Nephron progenitor cell (in vitro differentiated cells): ENCODE measurements around the gene CTNND2.

Source experiments
- DNase-seq: peaks from one replicate; pipeline ENCODE4 v3.0.0; 2021
- H3K27ac Mint-ChIP-seq: 2 replicates; pipeline ENCODE4 v1.8.0; 2021; ENCODE audit warnings: mild to moderate bottlenecking, moderate library complexity, mixed read lengths
- H3K27me3 Mint-ChIP-seq: 2 replicates; pipeline ENCODE4 v1.8.0; 2021; ENCODE audit warnings: mild to moderate bottlenecking, low read depth, mixed read lengths; ENCODE audit not compliant: poor library complexity
- H3K36me3 Mint-ChIP-seq: 2 replicates; pipeline ENCODE4 v1.8.0; 2021; ENCODE audit warnings: low read depth, mixed read lengths
- H3K4me1 Mint-ChIP-seq: 2 replicates; pipeline ENCODE4 v1.8.0; 2021; ENCODE audit warnings: mixed read lengths
- H3K4me3 Mint-ChIP-seq: 2 replicates; pipeline ENCODE4 v1.8.0; 2021; ENCODE audit warnings: mild to moderate bottlenecking, moderate library complexity, mixed read lengths
- H3K9me3 Mint-ChIP-seq: 2 replicates; pipeline ENCODE4 v1.8.0; 2021; ENCODE audit warnings: mild to moderate bottlenecking, moderate library complexity, mixed read lengths
- CTCF ChIP-seq: fragments of 200-600 bp; sonication (generic); IDR thresholded peaks from 2 replicates; pipeline ENCODE4 v1.5.0; 2021; ENCODE audit warnings: antibody characterized with exemption

CTNND2 gene

GRCh38 chr5:11227064-11227463, 677.2 kb downstream of the CTNND2 start:
- Mint-ChIP-seq H3K36me3 (no peaks in the 10 kb centered on the region), H3K4me3 (no peak overlapping the region), H3K27me3 (no peaks in the 10 kb centered on the region), H3K4me1 (no peaks in the 10 kb centered on the region), H3K9me3 (peaks cover 10% of the 10 kb centered on the region), H3K27ac (no peak overlapping the region)
- no peak for DNase-seq
- no peak for TF ChIP-seq CTCF

DNA sequence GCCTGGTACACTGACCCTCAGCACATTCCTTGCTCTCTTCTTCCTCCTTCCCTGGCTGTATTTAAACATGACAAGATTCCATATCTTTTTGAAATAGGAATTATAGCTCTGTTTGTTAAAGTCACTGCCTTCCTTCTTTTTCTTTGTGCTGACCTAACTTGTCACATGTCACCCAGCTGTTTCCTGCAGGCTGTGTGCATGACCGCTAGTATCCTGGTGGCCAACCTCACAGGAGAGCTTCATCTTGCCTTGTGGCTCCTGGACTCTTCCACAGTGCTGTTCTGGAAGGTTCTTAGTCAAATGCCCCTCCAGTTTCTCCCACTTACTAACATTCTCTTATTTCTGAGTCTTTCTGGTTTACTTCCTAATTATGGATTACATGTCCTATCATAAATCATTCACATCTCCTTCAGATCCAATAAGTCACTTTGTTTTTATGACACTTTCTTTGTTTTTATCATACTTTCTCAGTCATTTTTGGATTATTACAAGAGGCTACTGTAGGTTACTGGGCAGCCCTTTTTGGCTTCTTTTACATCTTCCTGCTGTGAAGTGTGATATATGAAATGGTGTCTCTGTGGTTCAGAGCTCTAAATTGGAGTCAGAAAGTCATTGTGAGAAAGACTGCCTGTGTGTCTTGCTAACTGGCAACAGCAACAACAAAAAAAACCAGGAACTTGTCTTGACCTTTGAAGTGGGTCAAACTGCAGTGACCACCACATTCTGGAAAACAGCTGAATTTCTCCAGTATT, 679.6 kb downstream of the CTNND2 start:
- Mint-ChIP-seq H3K36me3 (no peaks in the 10 kb centered on the region), H3K27me3 (no peaks in the 10 kb centered on the region), H3K27ac (no peak overlapping the region), H3K4me1 (no peaks in the 10 kb centered on the region), H3K4me3 (no peak overlapping the region), H3K9me3 (peaks cover 3% of the 10 kb centered on the region)
- no peak for TF ChIP-seq CTCF
- no peak for DNase-seq

DNA sequence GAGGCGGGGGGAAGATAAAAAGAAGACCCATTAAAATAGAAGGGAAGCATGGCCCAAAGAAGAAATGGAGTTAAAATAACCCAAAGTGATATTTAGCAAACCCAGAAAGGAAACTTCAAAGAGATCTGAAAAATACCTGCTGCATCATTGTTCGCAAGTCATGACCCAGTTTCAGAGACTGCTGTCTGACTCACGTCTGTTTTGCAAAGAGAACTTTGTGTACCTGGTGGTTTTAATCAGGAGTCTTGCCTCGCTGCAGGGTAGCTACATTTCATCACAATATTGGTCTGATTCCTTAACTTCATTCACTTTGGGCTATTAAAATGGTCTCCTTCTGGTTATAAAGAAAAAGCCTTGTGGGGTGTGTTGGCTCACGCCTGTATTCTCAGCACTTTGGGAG, 682.1 kb downstream of the CTNND2 start:
- no peak for TF ChIP-seq CTCF
- Mint-ChIP-seq H3K9me3 (peaks cover 7% of the 10 kb centered on the region), H3K27ac (no peak overlapping the region), H3K36me3 (no peaks in the 10 kb centered on the region), H3K4me3 (no peak overlapping the region), H3K27me3 (no peaks in the 10 kb centered on the region), H3K4me1 (no peaks in the 10 kb centered on the region)
- no peak for DNase-seq

DNA sequence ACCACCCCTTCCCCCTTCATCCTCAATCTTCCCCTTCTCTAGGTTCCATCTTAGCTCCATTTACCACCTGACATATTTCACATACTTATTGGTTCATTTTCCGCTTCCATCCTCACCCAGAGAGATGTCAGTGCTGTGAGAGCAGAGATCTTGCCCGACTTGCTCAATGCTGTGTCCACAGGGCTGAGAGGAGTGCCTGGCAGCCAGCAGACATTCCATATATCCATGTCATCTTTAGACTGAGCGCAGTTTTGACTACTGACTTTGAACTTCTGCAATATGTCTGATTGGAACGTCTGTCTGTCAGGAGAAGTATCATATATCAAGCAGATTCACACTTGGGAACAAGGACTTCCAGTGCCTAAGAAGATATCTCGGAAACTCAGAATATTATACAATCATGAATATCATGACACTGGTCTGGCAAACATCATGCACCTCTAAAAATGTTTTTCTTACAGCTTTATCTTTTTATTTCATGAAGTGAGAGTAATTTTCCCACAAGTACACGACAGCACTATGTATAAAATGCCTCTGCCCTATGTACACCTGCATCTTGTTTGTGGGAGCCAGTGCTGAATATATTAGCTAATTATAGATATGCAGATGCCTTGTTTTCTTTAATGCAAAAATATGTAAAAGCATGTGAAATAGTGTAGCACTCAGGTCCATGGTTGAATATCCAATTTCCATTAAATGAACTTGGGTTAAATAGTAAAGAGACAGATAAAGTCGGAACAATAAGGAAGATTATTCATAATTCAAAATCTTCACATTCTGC, 689.2 kb downstream of the CTNND2 start:
- TF ChIP-seq CTCF = no peak
- Mint-ChIP-seq H3K27ac (no peak overlapping the region), H3K4me1 (no peaks in the 10 kb centered on the region), H3K36me3 (no peaks in the 10 kb centered on the region), H3K4me3 (no peak overlapping the region), H3K9me3 (peaks cover 7% of the 10 kb centered on the region), H3K27me3 (peaks cover 5% of the 10 kb centered on the region)
- DNase-seq = no peak

DNA sequence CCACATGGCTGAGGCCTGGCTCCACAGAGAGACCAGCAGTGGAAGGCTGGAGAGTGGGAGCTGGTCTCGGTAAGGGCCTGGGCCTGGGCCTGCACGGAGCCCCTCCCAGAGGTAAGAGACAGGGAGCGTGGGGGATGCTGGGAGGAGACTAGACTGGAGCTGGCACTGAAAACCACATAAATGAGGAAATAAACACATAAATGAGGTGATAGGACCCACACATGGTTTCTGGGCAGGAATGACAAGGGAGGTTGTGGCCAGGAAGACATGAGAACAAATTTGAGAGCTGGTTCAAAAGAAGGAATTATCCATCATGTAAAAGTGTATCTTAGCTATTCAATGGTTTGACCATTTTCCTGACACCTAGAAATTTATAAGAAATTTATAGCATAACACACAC, 691.5 kb downstream of the CTNND2 start:
- H3K9me3 Mint-ChIP-seq = no peaks in the 10 kb centered on the region
- H3K4me1 Mint-ChIP-seq = no peaks in the 10 kb centered on the region
- no peaks in the 10 kb centered on the region for H3K36me3 Mint-ChIP-seq
- H3K27ac Mint-ChIP-seq = no peak overlapping the region
- H3K4me3 Mint-ChIP-seq = no peak overlapping the region
- H3K27me3 Mint-ChIP-seq = peaks cover 5% of the 10 kb centered on the region
- no peak for TF ChIP-seq CTCF
- no peak for DNase-seq

DNA sequence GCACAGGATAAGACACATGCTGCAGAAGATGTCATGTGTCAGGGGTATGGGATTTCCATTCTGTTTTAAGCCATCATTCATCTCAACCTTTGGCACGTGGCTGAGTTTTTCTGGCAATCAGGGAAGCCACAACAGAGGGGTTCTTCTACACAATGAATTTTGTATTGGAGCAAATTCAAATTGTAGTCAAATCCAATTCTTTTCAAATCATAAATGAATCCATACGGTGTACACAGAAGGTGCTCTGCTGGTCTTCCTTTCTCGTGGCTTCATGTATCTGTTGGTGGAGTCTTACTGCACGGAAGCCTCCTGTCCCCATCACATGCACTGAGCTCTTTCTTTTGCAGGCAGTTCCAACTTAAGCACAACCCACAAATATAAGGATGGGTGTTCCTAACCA, 706.5 kb downstream of the CTNND2 start:
- H3K4me3 Mint-ChIP-seq = no peak overlapping the region
- no peaks in the 10 kb centered on the region for H3K4me1 Mint-ChIP-seq
- no peaks in the 10 kb centered on the region for H3K27me3 Mint-ChIP-seq
- H3K27ac Mint-ChIP-seq = no peak overlapping the region
- DNase-seq = no peak
- no peaks in the 10 kb centered on the region for H3K9me3 Mint-ChIP-seq
- TF ChIP-seq CTCF = no peak
- no peaks in the 10 kb centered on the region for H3K36me3 Mint-ChIP-seq
